WTC11 (cell line): ENCODE data around the gene TBL1X. TPM values are rescaled to one million over a fixed set of nuclear protein-coding genes. Genes with fewer than 3 reads are reported as not detected.

ENCODE experiments used
- ATAC-seq: fragments of 200-7000 bp; cut with Tn5 transposase; 2 replicates; pipeline ENCODE4 v1.10.0; 2021; ENCODE audit warnings: mild to moderate bottlenecking, moderate library complexity
- CTCF ChIA-PET: fragments of 300-600 bp; sonication (Branson Sonifier 250); formaldehyde crosslinking; loops from one replicate; lab custom pipeline; 2021; ENCODE audit warnings: antibody characterized with exemption; lab: Charles Lee
- POLR2A ChIA-PET: fragments of 350-600 bp; sonication (Branson Sonifier 250); formaldehyde crosslinking; loops from one replicate; lab custom pipeline; 2021; ENCODE audit warnings: antibody characterized with exemption; lab: Charles Lee
- DNase-seq: peaks from one replicate; pipeline ENCODE4 v3.0.0; 2021; ENCODE audit warnings: low spot score
- H3K27ac Mint-ChIP-seq: 2 replicates; pipeline ENCODE4 v1.8.0; 2021; ENCODE audit warnings: mixed read lengths
- H3K27me3 Mint-ChIP-seq: 2 replicates; pipeline ENCODE4 v1.8.0; 2021; ENCODE audit warnings: low read depth, mild to moderate bottlenecking, moderate library complexity, mixed read lengths
- H3K36me3 Mint-ChIP-seq: 2 replicates; pipeline ENCODE4 v1.8.0; 2021; ENCODE audit warnings: mixed read lengths
- H3K4me1 Mint-ChIP-seq: 2 replicates; pipeline ENCODE4 v1.8.0; 2022; ENCODE audit warnings: mixed read lengths
- H3K4me3 Mint-ChIP-seq: 2 replicates; pipeline ENCODE4 v1.8.0; 2021; ENCODE audit warnings: mild to moderate bottlenecking, moderate library complexity, mixed read lengths
- H3K9me3 Mint-ChIP-seq: 2 replicates; pipeline ENCODE4 v1.8.0; 2021; ENCODE audit warnings: mixed read lengths
- ATF2 ChIP-seq: sonication (generic); formaldehyde crosslinking; IDR thresholded peaks from 2 replicates; pipeline ENCODE4 v1.8.1; 2022; ENCODE audit warnings: low read depth, missing genetic modification reagents, borderline replicate concordance
- ATF3 ChIP-seq: sonication (generic); formaldehyde crosslinking; conservative IDR thresholded peaks from 2 replicates; pipeline ENCODE4 v1.8.1; 2022; ENCODE audit warnings: mild to moderate bottlenecking, missing genetic modification reagents
- E2F4 ChIP-seq: sonication (generic); formaldehyde crosslinking; IDR thresholded peaks from 2 replicates; pipeline ENCODE4 v1.8.1; 2022; ENCODE audit warnings: low read depth, mild to moderate bottlenecking, moderate library complexity, missing genetic modification reagents, borderline replicate concordance
- HMGXB4 ChIP-seq: sonication (generic); formaldehyde crosslinking; IDR thresholded peaks from 2 replicates; pipeline ENCODE4 v1.8.1; 2023; ENCODE audit warnings: mild to moderate bottlenecking, moderate library complexity, missing genetic modification reagents
- MAX ChIP-seq: sonication (generic); formaldehyde crosslinking; IDR thresholded peaks from 2 replicates; pipeline ENCODE4 v1.8.0; 2022; ENCODE audit warnings: mild to moderate bottlenecking, missing genetic modification reagents
- MLX ChIP-seq: sonication (generic); formaldehyde crosslinking; IDR thresholded peaks from 2 replicates; pipeline ENCODE4 v1.8.1; 2023; ENCODE audit warnings: mild to moderate bottlenecking, missing genetic modification reagents, moderate library complexity
- NFE2L1 ChIP-seq: sonication (generic); formaldehyde crosslinking; IDR thresholded peaks from 2 replicates; pipeline ENCODE4 v1.8.1; 2023; ENCODE audit warnings: missing genetic modification reagents
- NR1H2 ChIP-seq: sonication (generic); formaldehyde crosslinking; IDR thresholded peaks from 2 replicates; pipeline ENCODE4 v1.9.0; 2021; ENCODE audit warnings: mild to moderate bottlenecking, moderate library complexity, missing genetic modification reagents
- PRDM15 ChIP-seq: sonication (generic); formaldehyde crosslinking; IDR thresholded peaks from 2 replicates; pipeline ENCODE4 v1.8.0; 2022; ENCODE audit warnings: missing genetic modification reagents
- PREB ChIP-seq: sonication (generic); formaldehyde crosslinking; IDR thresholded peaks from 2 replicates; pipeline ENCODE4 v1.8.1; 2022; ENCODE audit warnings: mild to moderate bottlenecking, missing genetic modification reagents, moderate library complexity, borderline replicate concordance
- RELA ChIP-seq: sonication (generic); formaldehyde crosslinking; IDR thresholded peaks from 2 replicates; pipeline ENCODE4 v1.8.1; 2022; ENCODE audit warnings: missing genetic modification reagents, mild to moderate bottlenecking, borderline replicate concordance
- RORB ChIP-seq: fragments of 250-450 bp; sonication (Bioruptor Pico); IDR thresholded peaks from 2 replicates; pipeline ENCODE4 v1.9.0; 2021; ENCODE audit warnings: mild to moderate bottlenecking
- USF2 ChIP-seq: sonication (generic); formaldehyde crosslinking; IDR thresholded peaks from 2 replicates; pipeline ENCODE4 v1.8.1; 2023; ENCODE audit warnings: mild to moderate bottlenecking, missing genetic modification reagents, moderate library complexity
- ZNF532 ChIP-seq: fragments of 250-450 bp; sonication (Bioruptor Pico); IDR thresholded peaks from 2 replicates; pipeline ENCODE4 v1.9.0; 2021; ENCODE audit warnings: mild to moderate bottlenecking, borderline replicate concordance
- total RNA-seq: library from RNA; stranded (reverse); gene quantifications from 3 replicates; pipeline ENCODE4 v1.2.3, GENCODE V29; 2021

Gene TBL1X
- total RNA-seq, 1 experiment from 2014 or later: 27.7 TPM

- H3K4me1 Mint-ChIP-seq: no peaks in the 10 kb centered on the region
- H3K36me3 Mint-ChIP-seq: no peaks in the 10 kb centered on the region
- H3K4me3 Mint-ChIP-seq: no peak overlapping the region
- no peak for DNase-seq
- POLR2A ChIA-PET: no interaction called here
- ATAC-seq: no peak
- no peaks in the 10 kb centered on the region for H3K27me3 Mint-ChIP-seq
- no peak overlapping the region for H3K27ac Mint-ChIP-seq
- no peaks in the 10 kb centered on the region for H3K9me3 Mint-ChIP-seq
- CTCF ChIA-PET: no interaction called here
- TF ChIP-seq MLX (no peak), RORB (CRISPR knock-in tag) (no peak), PREB (CRISPR knock-in tag) (no peak), HMGXB4 (no peak), NFE2L1 (CRISPR knock-in tag) (no peak), ATF2 (no peak), USF2 (CRISPR knock-in tag) (no peak), PRDM15 (CRISPR knock-in tag) (no peak), MAX (CRISPR knock-in tag) (no peak), E2F4 (CRISPR knock-in tag) (no peak), RELA (CRISPR knock-in tag) (no peak), ZNF532 (CRISPR knock-in tag) (no peak), ATF3 (no peak), NR1H2 (CRISPR knock-in tag) (no peak)
- TF ChIP-seq, all 79 proteins: peak for 0
These were observed 28.0 kb upstream of the TBL1X start for GRCh38 chrX:9436812-9437211.
